MCF 10A (cell line): ENCODE data around the gene VAX1. TPM values are rescaled to one million over a fixed set of nuclear protein-coding genes. Genes with fewer than 3 reads are reported as not detected.
A peak's percentile ranks its signal among the peaks of the same experiment; 100 is the strongest.

Experiments used
- BruUV-seq: library from RNA; stranded (reverse); fragments of 400-500 nt; replicated peaks from 2 replicates; lab custom pipeline; 2021; lab: Mats Ljungman, UMichigan
- CTCF ChIA-PET: fragments of 300-600 bp; sonication (Branson Sonifier 250); formaldehyde crosslinking; extraction: SDS; loops from one replicate; lab custom pipeline; 2021; ENCODE audit warnings: antibody characterized with exemption, inconsistent platforms; lab: Yijun Ruan, JAX
- POLR2A ChIA-PET: fragments of 300-600, 350-650 bp; sonication (Branson Sonifier 250); formaldehyde crosslinking; extraction: SDS; loops from one replicate; lab custom pipeline; 2020; ENCODE audit warnings: antibody characterized with exemption, inconsistent platforms; lab: Yijun Ruan, JAX
- DNase-seq: peaks from one replicate; pipeline ENCODE4 v3.0.0-alpha.2; 2018; ENCODE audit not compliant: unreplicated experiment
- H3K27ac Mint-ChIP-seq: one replicate; pipeline ENCODE4 v1.8.0; 2022; ENCODE audit warnings: mild to moderate bottlenecking, low read depth, mixed read lengths; ENCODE audit not compliant: unreplicated experiment
- H3K27me3 Mint-ChIP-seq: one replicate; pipeline ENCODE4 v1.8.0; 2022; ENCODE audit warnings: mixed read lengths; ENCODE audit not compliant: insufficient read depth, unreplicated experiment
- H3K36me3 Mint-ChIP-seq: one replicate; pipeline ENCODE4 v1.8.0; 2022; ENCODE audit warnings: mild to moderate bottlenecking, moderate library complexity, mixed read lengths; ENCODE audit not compliant: insufficient read depth, unreplicated experiment
- H3K4me1 Mint-ChIP-seq: one replicate; pipeline ENCODE4 v1.8.0; 2022; ENCODE audit warnings: mixed read lengths; ENCODE audit not compliant: insufficient read depth, unreplicated experiment
- H3K4me3 Mint-ChIP-seq: one replicate; pipeline ENCODE4 v1.8.0; 2022; ENCODE audit warnings: mild to moderate bottlenecking, moderate library complexity, mixed read lengths; ENCODE audit not compliant: unreplicated experiment
- H3K9me3 Mint-ChIP-seq: one replicate; pipeline ENCODE4 v1.8.0; 2022; ENCODE audit warnings: mixed read lengths; ENCODE audit not compliant: unreplicated experiment
- intact Hi-C: fragments of 100-400 bp; cut with micrococcal nuclease; formaldehyde crosslinking; loops from 2 replicates; pipeline ENCODE4 v1.14.1; 2022
- total RNA-seq: library from RNA; stranded (reverse); gene quantifications from 2 replicates; pipeline ENCODE4 v1.2.3, GENCODE V29; 2022
- TF ChIP-seq, protein P1 (sequence below): fragments of 200-600 bp; IDR thresholded peaks from one replicate; pipeline ENCODE4 v1.8.0; 2022; ENCODE audit warnings: antibody characterized with exemption, mild to moderate bottlenecking; ENCODE audit not compliant: unreplicated experiment

The VAX1 gene
- total RNA-seq, 1 experiment from 2014 or later: not detected

DNA sequence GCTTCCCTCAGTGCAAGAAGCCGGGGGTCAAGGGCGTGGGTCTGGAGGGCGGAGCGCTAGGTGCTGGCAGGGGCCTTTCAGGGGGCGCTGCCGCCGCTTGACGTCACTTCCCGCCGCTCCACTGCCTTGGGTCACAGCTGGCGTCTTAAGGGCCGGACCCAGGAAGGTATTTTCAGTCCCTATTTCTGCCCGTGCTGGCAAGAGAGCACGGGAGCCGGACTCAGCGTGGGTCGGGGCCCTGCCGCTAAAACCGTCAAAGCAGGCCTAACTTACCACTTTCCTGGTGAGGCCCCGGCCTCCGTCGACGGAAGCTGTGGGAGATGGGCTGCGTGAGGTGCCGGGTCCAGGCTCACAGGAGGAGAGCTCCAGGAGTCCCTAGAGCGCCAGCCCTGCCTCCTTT, 12.0 kb downstream of the VAX1 start:
- Mint-ChIP-seq H3K4me1 (no peaks in the 10 kb centered on the region), H3K9me3 (no peaks in the 10 kb centered on the region), H3K4me3 (no peak overlapping the region), H3K27me3 (peaks cover 23% of the 10 kb centered on the region), H3K36me3 (no peaks in the 10 kb centered on the region), H3K27ac (no peak overlapping the region)
- BruUV-seq: no TSS peak
- DNase-seq: no peak
- CTCF ChIA-PET: no interaction called here
- POLR2A ChIA-PET: no interaction called here
- intact Hi-C loops: no loop called here
- TF ChIP-seq, protein P1, sequence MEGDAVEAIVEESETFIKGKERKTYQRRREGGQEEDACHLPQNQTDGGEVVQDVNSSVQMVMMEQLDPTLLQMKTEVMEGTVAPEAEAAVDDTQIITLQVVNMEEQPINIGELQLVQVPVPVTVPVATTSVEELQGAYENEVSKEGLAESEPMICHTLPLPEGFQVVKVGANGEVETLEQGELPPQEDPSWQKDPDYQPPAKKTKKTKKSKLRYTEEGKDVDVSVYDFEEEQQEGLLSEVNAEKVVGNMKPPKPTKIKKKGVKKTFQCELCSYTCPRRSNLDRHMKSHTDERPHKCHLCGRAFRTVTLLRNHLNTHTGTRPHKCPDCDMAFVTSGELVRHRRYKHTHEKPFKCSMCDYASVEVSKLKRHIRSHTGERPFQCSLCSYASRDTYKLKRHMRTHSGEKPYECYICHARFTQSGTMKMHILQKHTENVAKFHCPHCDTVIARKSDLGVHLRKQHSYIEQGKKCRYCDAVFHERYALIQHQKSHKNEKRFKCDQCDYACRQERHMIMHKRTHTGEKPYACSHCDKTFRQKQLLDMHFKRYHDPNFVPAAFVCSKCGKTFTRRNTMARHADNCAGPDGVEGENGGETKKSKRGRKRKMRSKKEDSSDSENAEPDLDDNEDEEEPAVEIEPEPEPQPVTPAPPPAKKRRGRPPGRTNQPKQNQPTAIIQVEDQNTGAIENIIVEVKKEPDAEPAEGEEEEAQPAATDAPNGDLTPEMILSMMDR: no peak

DNA sequence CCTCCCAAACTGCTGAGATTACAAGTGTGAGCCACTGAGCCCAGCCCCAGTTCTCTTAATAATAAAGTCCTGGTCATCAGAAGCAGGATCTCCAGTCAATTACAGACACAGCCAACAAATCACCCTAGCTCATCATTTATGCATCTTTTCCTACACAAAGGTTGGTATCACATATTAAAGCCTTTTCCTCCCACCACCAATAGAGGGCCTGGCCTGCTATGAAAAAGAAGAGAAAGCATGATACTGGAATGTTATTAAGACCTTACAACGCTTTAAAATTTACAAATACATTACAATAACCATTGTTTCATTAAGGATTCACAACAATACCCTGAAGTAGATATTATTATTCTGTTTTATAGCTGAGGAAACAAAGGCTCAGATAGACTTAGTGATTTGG, 25.9 kb downstream of the VAX1 start:
- ChIA-PET CTCF (interaction anchor here (0.6 to 3.4 kb wide), 7 partner anchors 10 to 447 kb away, joined by 3 to 18 read pairs (median 4); no protein-coding TSS in a partner anchor), POLR2A (interaction anchor here (0.7 kb wide), 1 partner anchor 36 kb away, joined by 3 read pairs; no protein-coding TSS in a partner anchor)
- H3K4me1 Mint-ChIP-seq: no peaks in the 10 kb centered on the region
- H3K27me3 Mint-ChIP-seq: peaks cover 25% of the 10 kb centered on the region
- H3K4me3 Mint-ChIP-seq: no peak overlapping the region
- DNase-seq: peak; percentile 22
- H3K27ac Mint-ChIP-seq: no peak overlapping the region
- no peaks in the 10 kb centered on the region for H3K9me3 Mint-ChIP-seq
- TF ChIP-seq, protein P1: peak; percentile 35
- no TSS peak for BruUV-seq
- intact Hi-C loops: loop anchor here (5.0 kb wide), 1 partner anchor 55 kb away; no protein-coding TSS in a partner anchor
- no peaks in the 10 kb centered on the region for H3K36me3 Mint-ChIP-seq

DNA sequence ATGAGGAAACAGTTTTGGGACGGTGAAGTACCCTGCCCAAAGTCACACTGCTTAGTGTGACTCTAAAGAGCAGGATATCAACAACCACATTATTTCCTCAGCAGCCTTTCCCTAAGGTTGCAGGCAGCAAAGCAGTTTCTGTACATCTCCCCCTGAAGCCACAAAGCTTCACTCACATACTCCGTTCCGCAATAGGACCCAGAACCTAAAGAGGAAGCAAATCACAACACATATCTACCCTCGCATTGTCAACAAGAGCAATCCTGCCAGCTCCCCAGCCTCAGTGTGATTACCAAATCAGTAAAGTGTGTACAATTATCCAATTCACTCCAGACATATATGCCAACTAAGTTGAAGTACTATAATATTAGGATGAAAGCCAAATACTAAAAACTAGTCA, 30.8 kb downstream of the VAX1 start:
- TF ChIP-seq, protein P1: no peak
- Mint-ChIP-seq H3K4me1 (no peaks in the 10 kb centered on the region), H3K27me3 (no peaks in the 10 kb centered on the region), H3K27ac (no peak overlapping the region), H3K9me3 (no peaks in the 10 kb centered on the region), H3K4me3 (no peak overlapping the region), H3K36me3 (no peaks in the 10 kb centered on the region)
- DNase-seq: no peak
- intact Hi-C loops: no loop called here
- CTCF ChIA-PET: no interaction called here
- POLR2A ChIA-PET: interaction anchor here (0.7 to 1.0 kb wide), 2 partner anchors 19 to 655 kb away, joined by 3 read pairs; no protein-coding TSS in a partner anchor
- BruUV-seq: no TSS peak

DNA sequence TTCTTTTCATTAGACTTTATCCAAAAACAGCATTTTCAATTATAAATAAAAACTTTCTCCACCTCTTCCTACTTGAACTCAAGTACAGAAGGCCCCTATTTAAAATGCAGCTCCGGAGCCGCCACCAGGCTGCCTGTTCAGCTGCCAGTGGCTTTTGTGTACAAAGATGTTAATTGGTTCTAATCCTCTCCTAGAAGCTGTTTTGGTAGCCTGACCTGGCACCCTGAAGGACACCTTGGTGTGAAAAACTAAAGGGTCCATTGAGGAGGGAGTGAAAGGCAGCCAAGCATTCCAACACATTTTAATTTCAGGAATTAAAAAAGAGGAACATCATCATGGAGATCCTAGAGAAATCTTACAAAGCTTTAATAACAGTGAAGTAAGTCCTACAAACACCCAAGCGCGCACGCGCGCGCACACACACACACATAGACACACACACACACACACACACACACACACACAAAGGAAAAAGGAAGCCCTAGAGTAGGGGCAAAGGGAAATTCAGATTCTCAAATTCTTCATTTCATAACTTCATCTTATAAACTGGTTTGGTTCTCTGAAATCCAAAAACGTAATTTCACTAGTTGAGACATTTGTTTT, 41.4 kb downstream of the VAX1 start:
- no TSS peak for BruUV-seq

More for the DNA sequence above, 41.4 kb downstream of the VAX1 start:
- no peaks in the 10 kb centered on the region for H3K27me3 Mint-ChIP-seq
- ChIA-PET POLR2A (no interaction called here), CTCF (interaction anchor here (0.5 to 0.8 kb wide), 2 partner anchors 25 to 420 kb away, joined by 4 read pairs; no protein-coding TSS in a partner anchor)
- intact Hi-C loops: no loop called here
- H3K4me1 Mint-ChIP-seq: no peaks in the 10 kb centered on the region
- H3K27ac Mint-ChIP-seq: no peak overlapping the region
- DNase-seq: no peak
- TF ChIP-seq, protein P1: no peak
- H3K4me3 Mint-ChIP-seq: no peak overlapping the region
- H3K36me3 Mint-ChIP-seq: no peaks in the 10 kb centered on the region
- no peaks in the 10 kb centered on the region for H3K9me3 Mint-ChIP-seq
